GM18517 (cell line): Measurements from ENCODE around the gene FAM118A.
"Not testable (repeated sequence)": the region's sequence is repeated elsewhere in the genome, so short reads cannot be mapped to it uniquely, and the experiment has no call there.

ENCODE experiments used
- ATAC-seq: cut with Tn5 transposase; IDR thresholded peaks from one replicate; pipeline ENCODE4 v1.9.1; 2021; ENCODE audit warnings: mild to moderate bottlenecking, moderate library complexity; ENCODE audit not compliant: unreplicated experiment

Gene FAM118A

GRCh38 chr22:45359627-45360026 lies 49.9 kb downstream of the FAM118A start:
- ATAC-seq, result no peak

GRCh38 chr22:45366713-45367112 lies 57.0 kb downstream of the FAM118A start:
- no peak for ATAC-seq

- ATAC-seq, result not testable (repeated sequence)
These were observed 63.9 kb downstream of the FAM118A start for GRCh38 chr22:45373592-45373991.

GRCh38 chr22:45376009-45376408 lies 66.3 kb downstream of the FAM118A start:
- ATAC-seq, result peak; percentile 64

- ATAC-seq, result no peak
These were observed 67.0 kb downstream of the FAM118A start for GRCh38 chr22:45376703-45377102.

GRCh38 chr22:45381348-45381747 lies 71.6 kb downstream of the FAM118A start:
- ATAC-seq, result no peak

GRCh38 chr22:45389546-45389945 lies 79.8 kb downstream of the FAM118A start:
- no peak for ATAC-seq
